Testis (tissue), 3 donors: Measurements from ENCODE around the gene TRIM43. TPM values are rescaled to one million over a fixed set of nuclear protein-coding genes. Genes with fewer than 3 reads are reported as not detected.
"Not testable (repeated sequence)": the region's sequence is repeated elsewhere in the genome, so short reads cannot be mapped to it uniquely, and the experiment has no call there.

ENCODE experiments used
- DNase-seq: peaks from one replicate; pipeline ENCODE4 v3.0.0-alpha.2; 2019
- H3K27ac ChIP-seq, 2 donors: fragments of 200-600 bp; sonication (generic); one replicate each; pipeline ENCODE4 v1.5.1; 2019
- H3K27me3 ChIP-seq: fragments of 200-600 bp; sonication (generic); one replicate; pipeline ENCODE4 v1.5.1; 2019
- H3K36me3 ChIP-seq: fragments of 200-600 bp; sonication (generic); one replicate; pipeline ENCODE4 v1.5.1; 2017; ENCODE audit warnings: low read depth; ENCODE audit errors: missing control alignments
- H3K4me1 ChIP-seq: fragments of 200-600 bp; sonication (generic); one replicate; pipeline ENCODE4 v1.5.1; 2019
- H3K4me3 ChIP-seq, 2 donors: fragments of 200-600 bp; sonication (generic); one replicate each; pipeline ENCODE4 v1.5.1; 2017 to 2019
- H3K9me3 ChIP-seq: fragments of 200-600 bp; sonication (generic); one replicate; pipeline ENCODE4 v1.5.1; 2017
- WGBS, 2 donors: methylation state at CpG; one replicate each; pipeline ENCODE4 v1.1.5; 2018; 5-methylcytosine and 5-hydroxymethylcytosine counted together
- intact Hi-C: fragments of 100-400 bp; cut with DNase I; formaldehyde crosslinking; loops from one replicate; pipeline ENCODE4 v1.15.1; 2023; ENCODE audit warnings: low total_unique reads
- polyA plus RNA-seq: library from polyadenylated mRNA; stranded (reverse); fragments of 350-450 nt; fragmentation: Illumina TruSeq; extraction: RNeasy Lipid Tissue Mini Kit (QIAGEN cat#74804); gene quantifications from one replicate; pipeline ENCODE4 v1.2.3, GENCODE V29; 2014; ENCODE audit warnings: low read depth, low replicate concordance; ENCODE audit not compliant: insufficient read depth
- total RNA-seq, 2 donors: library from RNA; depleted of rRNA; stranded (reverse); fragments of >200 nt; gene quantifications; one replicate each; pipeline ENCODE4 v1.2.3, GENCODE V29; 2016

TRIM43 gene
- total and polyA plus RNA-seq, 3 donors from 2014 or later: 0.34 to 1.4 (median 1.3) TPM

DNA sequence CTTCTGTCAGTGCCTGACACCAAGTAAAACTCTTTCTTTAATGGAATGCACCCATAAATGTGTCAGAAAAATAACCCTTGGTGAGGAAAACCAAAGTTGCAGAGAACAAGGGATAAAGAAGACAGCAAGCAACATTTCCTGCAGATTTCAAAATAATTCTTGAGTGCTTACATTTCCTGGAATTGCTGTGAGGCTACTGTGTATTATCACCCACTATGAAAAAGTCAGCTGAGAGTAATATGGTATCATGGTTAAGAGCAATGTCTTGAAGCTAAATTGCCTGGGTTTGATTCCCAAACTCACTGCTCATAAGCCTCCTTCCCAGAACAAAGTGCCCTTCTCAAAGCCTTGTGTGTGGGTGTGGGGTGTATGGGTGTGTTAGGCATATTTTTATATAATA lies 10.3 kb downstream of the TRIM43 start:
- H3K9me3 ChIP-seq, H3K36me3 ChIP-seq, intact Hi-C loops, H3K4me1 ChIP-seq, H3K27ac ChIP-seq, H3K27me3 ChIP-seq, DNase-seq, H3K4me3 ChIP-seq: not testable (repeated sequence)

DNA sequence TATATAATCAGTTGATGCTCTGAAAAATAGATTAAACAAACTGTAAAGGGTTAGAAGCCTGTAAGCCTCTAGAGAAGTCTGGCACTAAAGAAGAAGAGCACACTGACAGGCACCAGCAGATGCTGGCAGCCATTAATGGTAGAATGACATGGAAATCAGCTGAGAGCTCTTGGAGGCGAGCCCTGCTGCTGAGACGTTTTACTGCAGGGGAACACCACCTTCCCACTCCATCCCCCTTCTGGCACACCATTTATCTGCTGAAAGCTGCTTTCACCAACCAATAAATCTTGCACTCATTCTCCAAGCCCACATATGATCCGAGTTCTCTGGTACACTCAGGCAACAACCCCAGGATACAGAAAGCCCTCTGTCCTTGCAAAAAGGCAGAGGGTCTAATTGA lies 16.6 kb downstream of the TRIM43 start:
- H3K4me1 ChIP-seq, H3K27me3 ChIP-seq, H3K9me3 ChIP-seq, H3K36me3 ChIP-seq, H3K4me3 ChIP-seq, H3K27ac ChIP-seq, intact Hi-C loops, DNase-seq: not testable (repeated sequence)
- WGBS, 2 donors: no CpG with 5 or more reads among the region's 3 CpGs

DNA sequence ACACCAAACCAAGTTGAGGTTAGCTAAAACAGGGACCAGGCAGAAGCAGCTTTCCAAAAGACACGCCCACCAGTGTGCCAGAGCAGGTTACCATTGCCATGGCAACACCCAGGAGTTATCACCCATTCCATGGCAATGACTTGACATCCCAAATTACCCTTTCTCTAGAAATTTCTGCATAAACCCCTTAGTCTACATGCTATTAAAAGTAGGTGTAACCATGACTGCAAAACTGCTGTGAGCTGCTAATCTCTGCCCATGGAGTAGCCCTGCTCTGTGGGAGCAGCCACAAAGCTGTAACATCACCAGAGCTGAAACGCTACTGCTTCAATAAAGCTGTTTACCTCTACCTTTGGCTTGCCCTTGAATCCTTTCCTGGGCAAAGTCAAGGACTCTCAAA lies 18.0 kb downstream of the TRIM43 start:
- H3K36me3 ChIP-seq, H3K4me3 ChIP-seq, H3K4me1 ChIP-seq, H3K9me3 ChIP-seq, H3K27me3 ChIP-seq, intact Hi-C loops, H3K27ac ChIP-seq, DNase-seq: not testable (repeated sequence)
- no CpG with 5 or more reads among the region's 2 CpGs for WGBS, 2 donors

- H3K27me3 ChIP-seq, intact Hi-C loops, H3K27ac ChIP-seq, H3K36me3 ChIP-seq, DNase-seq, H3K4me1 ChIP-seq, H3K9me3 ChIP-seq, H3K4me3 ChIP-seq: not testable (repeated sequence)
- no CpG with 5 or more reads among the region's 3 CpGs for WGBS, 2 donors
Measured at GRCh38 chr2:95613048-95613447, 21.2 kb downstream of the TRIM43 start.

DNA sequence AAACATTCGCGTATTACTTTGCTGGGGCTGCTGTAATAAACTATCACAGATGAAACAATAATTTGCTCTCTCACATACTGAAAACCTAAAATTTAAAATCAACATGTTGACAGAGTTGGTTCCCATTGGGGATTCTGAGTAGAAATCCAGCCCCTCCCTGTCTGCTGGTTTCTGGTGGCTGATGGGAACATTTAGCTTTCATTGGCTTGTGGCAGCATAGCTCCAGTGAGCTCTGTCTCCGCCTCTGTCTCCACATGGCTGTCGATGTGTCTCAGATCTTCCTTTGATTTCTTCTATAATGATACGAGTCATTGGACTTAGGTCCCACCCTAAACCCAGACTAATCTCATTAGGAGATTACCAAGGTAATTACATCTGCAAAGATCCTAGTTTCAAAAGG lies 30.9 kb downstream of the TRIM43 start:
- H3K9me3 ChIP-seq, DNase-seq, intact Hi-C loops, H3K27me3 ChIP-seq, H3K4me1 ChIP-seq, H3K4me3 ChIP-seq, H3K27ac ChIP-seq, H3K36me3 ChIP-seq: not testable (repeated sequence)
- WGBS, 2 donors: no CpG with 5 or more reads among the region's 5 CpGs

- intact Hi-C loops, H3K4me3 ChIP-seq, DNase-seq, H3K36me3 ChIP-seq, H3K27me3 ChIP-seq, H3K9me3 ChIP-seq, H3K4me1 ChIP-seq, H3K27ac ChIP-seq: not testable (repeated sequence)
- WGBS, 2 donors: no CpG with 5 or more reads among the region's 2 CpGs
Measured at GRCh38 chr2:95630987-95631386, 39.2 kb downstream of the TRIM43 start.

GRCh38 chr2:95633626-95634259 lies 41.9 kb downstream of the TRIM43 start:
- H3K4me3 ChIP-seq, H3K9me3 ChIP-seq, H3K4me1 ChIP-seq, H3K36me3 ChIP-seq, H3K27me3 ChIP-seq, intact Hi-C loops, DNase-seq, H3K27ac ChIP-seq: not testable (repeated sequence)
- WGBS, 2 donors: no CpG with 5 or more reads among the region's 2 CpGs

DNA sequence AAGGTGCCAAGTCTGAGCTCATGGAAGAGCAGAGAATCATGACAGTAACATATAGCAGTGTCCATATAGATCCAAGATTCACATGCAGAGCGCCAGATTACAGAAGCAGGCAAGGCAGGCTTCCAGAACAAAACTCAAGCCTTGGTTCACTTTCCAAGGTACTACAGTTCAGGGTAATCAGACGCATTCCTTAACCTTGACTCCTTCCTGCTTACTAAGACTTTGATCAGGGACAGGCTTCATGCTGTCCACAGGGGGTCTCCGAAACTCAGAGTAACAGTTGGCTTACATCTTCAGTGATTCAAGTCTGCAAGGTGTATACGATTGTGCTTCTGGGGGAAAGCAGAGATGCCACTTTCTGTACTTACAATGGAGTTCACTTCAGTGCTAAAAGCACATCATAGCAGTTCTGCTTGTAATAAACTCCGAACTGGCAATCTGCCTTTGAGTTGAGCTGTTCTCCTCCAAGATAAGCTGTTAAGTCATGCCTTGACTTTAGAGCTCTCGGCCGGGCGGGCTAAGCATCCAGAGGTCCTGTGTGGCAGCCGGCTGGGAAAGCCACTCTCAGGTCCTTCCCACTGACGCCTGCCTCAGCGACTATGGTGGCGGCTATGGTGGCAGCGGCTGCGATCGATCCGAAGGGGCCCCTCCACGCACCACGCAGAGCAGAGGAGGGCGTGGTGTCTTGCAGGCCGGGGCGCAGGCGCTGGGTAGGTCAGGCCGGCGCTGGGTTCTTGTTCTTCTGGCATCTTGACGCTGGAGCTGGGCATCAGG lies 48.9 kb downstream of the TRIM43 start:
- intact Hi-C loops, H3K4me3 ChIP-seq, H3K36me3 ChIP-seq, H3K4me1 ChIP-seq, H3K9me3 ChIP-seq, DNase-seq, H3K27ac ChIP-seq, H3K27me3 ChIP-seq: not testable (repeated sequence)
- WGBS, 2 donors: 37% methylated on average over 2 of the region's 25 CpGs; no CpG with 5 or more reads in 1 of the 2 donors

DNA sequence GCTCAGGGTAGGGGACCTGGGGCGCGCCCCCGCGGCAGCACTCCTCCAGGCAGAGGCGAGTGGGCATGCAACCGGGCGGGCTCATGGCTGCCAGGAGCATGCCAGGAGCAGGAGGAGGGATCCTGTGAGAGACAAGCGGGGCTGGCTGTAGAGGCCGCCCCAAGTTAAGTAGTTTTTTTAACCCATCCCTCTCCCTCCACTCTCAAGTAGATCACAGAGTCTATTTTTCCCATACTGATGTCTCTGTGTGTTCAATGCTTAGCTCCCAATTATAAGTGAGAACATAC lies 49.4 kb downstream of the TRIM43 start:
- H3K27me3 ChIP-seq, H3K36me3 ChIP-seq, DNase-seq, H3K27ac ChIP-seq, intact Hi-C loops, H3K4me1 ChIP-seq, H3K9me3 ChIP-seq, H3K4me3 ChIP-seq: not testable (repeated sequence)
- no CpG with 5 or more reads among the region's 9 CpGs for WGBS, 2 donors

GRCh38 chr2:95641787-95642186 lies 50.0 kb downstream of the TRIM43 start:
- H3K27me3 ChIP-seq, H3K27ac ChIP-seq, H3K4me3 ChIP-seq, DNase-seq, H3K36me3 ChIP-seq, H3K9me3 ChIP-seq, H3K4me1 ChIP-seq, intact Hi-C loops: not testable (repeated sequence)
- 50% methylated on average over 1 of the region's 2 CpGs; no CpG with 5 or more reads in 1 of the 2 donors for WGBS, 2 donors

DNA sequence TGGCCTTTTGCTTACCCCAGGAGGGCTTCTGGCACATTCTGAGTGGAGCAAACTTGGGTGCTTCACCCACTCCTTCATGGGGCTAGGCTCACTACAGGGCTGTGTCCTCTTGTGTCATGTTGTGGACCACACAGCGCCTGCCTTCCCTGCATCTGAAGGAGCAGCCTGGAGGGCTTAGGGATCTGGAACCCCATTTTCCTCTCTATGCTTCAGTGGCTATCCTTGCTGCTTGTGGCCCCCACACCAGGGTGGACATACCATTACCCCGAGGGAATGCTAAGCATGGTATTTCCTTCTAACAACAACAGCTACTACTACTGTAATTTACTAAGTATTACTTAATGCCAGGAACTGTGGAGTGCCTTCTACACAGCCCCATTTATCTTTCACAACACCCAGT lies 50.6 kb downstream of the TRIM43 start:
- H3K9me3 ChIP-seq, H3K4me1 ChIP-seq, DNase-seq, H3K36me3 ChIP-seq, H3K27me3 ChIP-seq, intact Hi-C loops, H3K4me3 ChIP-seq, H3K27ac ChIP-seq: not testable (repeated sequence)
- WGBS, 2 donors: no CpG with 5 or more reads among the region's 2 CpGs

DNA sequence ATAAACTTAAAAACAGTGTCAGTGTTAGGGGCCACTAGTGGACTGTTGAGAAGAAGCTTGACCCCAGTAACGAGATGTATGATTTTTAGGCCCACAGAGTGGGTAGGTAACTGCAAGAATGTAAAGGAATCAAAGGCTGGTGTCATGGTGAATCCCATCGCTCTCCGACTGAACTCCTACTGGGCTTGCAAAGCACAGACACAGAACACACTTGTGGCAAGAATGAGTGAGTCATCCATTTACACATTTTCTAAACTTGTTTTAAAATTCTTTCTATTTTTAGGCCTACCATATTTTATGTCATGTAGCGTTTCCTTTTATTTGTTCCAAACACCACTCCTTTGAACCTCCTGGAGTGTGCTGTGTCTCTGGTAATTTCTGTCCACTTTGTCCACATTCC lies 51.1 kb downstream of the TRIM43 start:
- 100% methylated on average over 1 of the region's 4 CpGs for WGBS, 2 donors
- H3K4me3 ChIP-seq, H3K4me1 ChIP-seq, H3K27ac ChIP-seq, H3K9me3 ChIP-seq, DNase-seq, H3K36me3 ChIP-seq, H3K27me3 ChIP-seq, intact Hi-C loops: not testable (repeated sequence)
